Measurements from ENCODE around the gene ELAVL3.

DNA sequence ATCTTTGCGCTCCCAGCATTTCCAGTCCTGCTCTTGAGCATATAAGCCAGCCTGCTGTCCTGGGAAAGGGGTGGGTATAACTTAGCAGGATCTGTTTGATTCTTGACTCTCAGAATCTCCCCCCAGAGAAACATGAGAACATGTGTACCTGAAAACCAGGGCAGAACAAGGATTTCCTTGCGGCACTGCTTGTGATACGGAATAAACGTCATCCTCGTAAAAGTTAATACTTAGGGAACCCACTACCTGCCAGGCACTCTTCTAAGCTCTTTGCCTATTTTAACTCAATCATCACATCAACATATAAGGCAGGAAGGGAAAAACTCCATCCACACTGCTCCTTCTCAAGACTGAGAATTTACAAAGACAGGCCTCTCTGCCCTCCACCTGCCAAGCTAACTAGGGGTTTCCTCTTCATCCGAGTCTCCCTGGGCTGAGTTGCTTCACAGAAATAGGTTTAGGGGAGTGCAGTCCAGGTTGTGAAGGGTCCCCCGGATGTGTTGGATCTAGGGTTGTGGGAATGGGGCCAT is 23.7 kb upstream of the ELAVL3 start:
- TF ChIP-seq, protein P1, sequence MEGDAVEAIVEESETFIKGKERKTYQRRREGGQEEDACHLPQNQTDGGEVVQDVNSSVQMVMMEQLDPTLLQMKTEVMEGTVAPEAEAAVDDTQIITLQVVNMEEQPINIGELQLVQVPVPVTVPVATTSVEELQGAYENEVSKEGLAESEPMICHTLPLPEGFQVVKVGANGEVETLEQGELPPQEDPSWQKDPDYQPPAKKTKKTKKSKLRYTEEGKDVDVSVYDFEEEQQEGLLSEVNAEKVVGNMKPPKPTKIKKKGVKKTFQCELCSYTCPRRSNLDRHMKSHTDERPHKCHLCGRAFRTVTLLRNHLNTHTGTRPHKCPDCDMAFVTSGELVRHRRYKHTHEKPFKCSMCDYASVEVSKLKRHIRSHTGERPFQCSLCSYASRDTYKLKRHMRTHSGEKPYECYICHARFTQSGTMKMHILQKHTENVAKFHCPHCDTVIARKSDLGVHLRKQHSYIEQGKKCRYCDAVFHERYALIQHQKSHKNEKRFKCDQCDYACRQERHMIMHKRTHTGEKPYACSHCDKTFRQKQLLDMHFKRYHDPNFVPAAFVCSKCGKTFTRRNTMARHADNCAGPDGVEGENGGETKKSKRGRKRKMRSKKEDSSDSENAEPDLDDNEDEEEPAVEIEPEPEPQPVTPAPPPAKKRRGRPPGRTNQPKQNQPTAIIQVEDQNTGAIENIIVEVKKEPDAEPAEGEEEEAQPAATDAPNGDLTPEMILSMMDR (IDR thresholded peaks at IDR 0.05): no peak
- TF ChIP-seq POLR2A (IDR thresholded peaks at IDR 0.05): no peak

Measured in lower leg skin (tissue), 3 donors.